Nephron progenitor cell (in vitro differentiated cells): Measurements from ENCODE around the gene CHEK2.
"Not testable (repeated sequence)": the region's sequence is repeated elsewhere in the genome, so short reads cannot be mapped to it uniquely, and the experiment has no call there.

Source experiments
- DNase-seq: peaks from one replicate; pipeline ENCODE4 v3.0.0; 2021
- H3K27ac Mint-ChIP-seq: 2 replicates; pipeline ENCODE4 v1.8.0; 2021; ENCODE audit warnings: mild to moderate bottlenecking, moderate library complexity, mixed read lengths
- H3K27me3 Mint-ChIP-seq: 2 replicates; pipeline ENCODE4 v1.8.0; 2021; ENCODE audit warnings: mild to moderate bottlenecking, low read depth, mixed read lengths; ENCODE audit not compliant: poor library complexity
- H3K36me3 Mint-ChIP-seq: 2 replicates; pipeline ENCODE4 v1.8.0; 2021; ENCODE audit warnings: low read depth, mixed read lengths
- H3K4me1 Mint-ChIP-seq: 2 replicates; pipeline ENCODE4 v1.8.0; 2021; ENCODE audit warnings: mixed read lengths
- H3K4me3 Mint-ChIP-seq: 2 replicates; pipeline ENCODE4 v1.8.0; 2021; ENCODE audit warnings: mild to moderate bottlenecking, moderate library complexity, mixed read lengths
- H3K9me3 Mint-ChIP-seq: 2 replicates; pipeline ENCODE4 v1.8.0; 2021; ENCODE audit warnings: mild to moderate bottlenecking, moderate library complexity, mixed read lengths
- CTCF ChIP-seq: fragments of 200-600 bp; sonication (generic); IDR thresholded peaks from 2 replicates; pipeline ENCODE4 v1.5.0; 2021; ENCODE audit warnings: antibody characterized with exemption

The CHEK2 gene

GRCh38 chr22:28711341-28711740 lies 30.3 kb downstream of the CHEK2 start:
- Mint-ChIP-seq H3K36me3 (peaks cover 70% of the 10 kb centered on the region), H3K27me3 (no peaks in the 10 kb centered on the region), H3K27ac (no peak overlapping the region), H3K9me3 (no peaks in the 10 kb centered on the region), H3K4me1 (peaks cover 9% of the 10 kb centered on the region), H3K4me3 (no peak overlapping the region)
- no peak for TF ChIP-seq CTCF
- no peak for DNase-seq

DNA sequence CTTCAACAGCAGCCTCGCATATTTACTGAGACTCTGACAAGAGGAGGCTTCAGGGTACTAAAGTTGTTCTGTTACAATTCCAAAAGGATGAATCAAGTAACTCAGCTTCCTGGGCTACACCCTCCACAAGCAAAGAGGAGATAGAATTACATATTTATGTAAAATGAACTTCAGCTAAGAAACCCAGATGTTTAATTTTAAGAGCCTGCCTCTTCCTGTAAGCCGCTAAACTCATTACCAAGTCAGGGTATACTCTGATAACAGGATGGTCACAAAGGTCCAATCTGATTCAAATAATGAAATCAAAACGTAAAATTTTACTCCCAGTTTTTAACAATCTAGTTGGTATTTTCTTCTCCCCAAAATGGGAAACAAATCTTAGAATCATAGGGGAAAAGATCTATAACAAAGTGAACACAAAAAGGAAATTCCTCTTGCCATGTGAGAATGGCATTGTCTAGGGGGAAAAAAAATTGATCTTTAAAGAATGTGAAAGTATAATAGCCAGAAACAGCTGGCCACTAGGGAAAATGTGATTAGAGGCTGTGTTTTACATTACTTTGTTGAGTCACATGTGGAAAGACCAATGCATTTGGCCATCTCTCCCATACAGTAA lies 30.9 kb downstream of the CHEK2 start:
- no peak for DNase-seq
- no peak overlapping the region for H3K27ac Mint-ChIP-seq
- no peaks in the 10 kb centered on the region for H3K9me3 Mint-ChIP-seq
- no peak for TF ChIP-seq CTCF
- H3K36me3 Mint-ChIP-seq, result peaks cover 73% of the 10 kb centered on the region
- no peak overlapping the region for H3K4me3 Mint-ChIP-seq
- H3K4me1 Mint-ChIP-seq, result peaks cover 9% of the 10 kb centered on the region
- no peaks in the 10 kb centered on the region for H3K27me3 Mint-ChIP-seq

GRCh38 chr22:28710107-28710506 lies 31.5 kb downstream of the CHEK2 start:
- no peak for DNase-seq
- Mint-ChIP-seq H3K4me1 (peaks cover 9% of the 10 kb centered on the region), H3K9me3 (no peaks in the 10 kb centered on the region), H3K27ac (no peak overlapping the region), H3K4me3 (no peak overlapping the region), H3K27me3 (no peaks in the 10 kb centered on the region), H3K36me3 (peaks cover 71% of the 10 kb centered on the region)
- TF ChIP-seq CTCF, result no peak

GRCh38 chr22:28706845-28707244 lies 34.8 kb downstream of the CHEK2 start:
- Mint-ChIP-seq H3K36me3 (peaks cover 69% of the 10 kb centered on the region), H3K27ac (peak overlapping the region; percentile 19), H3K27me3 (no peaks in the 10 kb centered on the region), H3K4me1 (peaks cover 9% of the 10 kb centered on the region), H3K9me3 (no peaks in the 10 kb centered on the region), H3K4me3 (no peak overlapping the region)
- no peak for DNase-seq
- no peak for TF ChIP-seq CTCF

DNA sequence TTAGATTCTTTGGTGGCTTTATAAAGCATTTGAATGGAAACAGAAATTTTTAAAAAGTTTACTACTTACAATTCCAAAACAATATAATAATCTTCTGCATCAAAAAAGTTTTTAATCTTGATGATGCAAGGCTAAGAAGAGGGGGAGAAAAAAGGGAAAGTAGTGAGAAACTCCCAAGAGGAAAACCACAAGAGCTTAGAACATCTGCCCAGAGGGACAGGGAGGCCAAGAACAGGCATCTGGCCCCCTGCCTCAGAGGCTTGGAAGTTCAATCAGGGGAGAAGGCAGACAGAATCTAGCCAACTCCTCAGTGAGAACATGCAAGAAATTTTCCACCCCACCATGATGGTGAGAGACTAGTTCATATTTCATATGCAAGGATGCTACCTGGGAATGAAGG lies 38.2 kb downstream of the CHEK2 start:
- no peak for TF ChIP-seq CTCF
- Mint-ChIP-seq H3K4me3 (no peak overlapping the region), H3K9me3 (no peaks in the 10 kb centered on the region), H3K36me3 (peaks cover 60% of the 10 kb centered on the region), H3K27ac (no peak overlapping the region), H3K27me3 (no peaks in the 10 kb centered on the region), H3K4me1 (peaks cover 9% of the 10 kb centered on the region)
- no peak for DNase-seq

DNA sequence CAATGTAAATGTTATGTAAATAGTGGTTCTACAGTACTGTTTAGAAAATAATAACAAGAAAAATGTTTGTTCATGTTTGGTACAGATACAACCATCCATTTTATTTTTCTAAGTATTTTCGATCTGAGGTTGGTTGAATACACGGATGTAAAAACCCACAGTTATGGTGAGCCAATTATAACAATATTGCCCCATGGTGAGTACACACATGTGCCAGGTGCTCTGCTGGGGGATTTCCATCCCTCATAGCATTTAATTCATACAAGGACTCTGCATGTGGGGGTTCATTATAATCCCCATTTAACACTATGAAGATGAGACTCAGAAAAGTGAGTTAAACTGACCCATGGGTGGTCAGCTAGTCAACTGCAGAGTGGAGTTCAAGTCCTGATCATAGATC lies 38.7 kb downstream of the CHEK2 start:
- no peak for TF ChIP-seq CTCF
- Mint-ChIP-seq H3K9me3 (no peaks in the 10 kb centered on the region), H3K4me1 (peaks cover 9% of the 10 kb centered on the region), H3K27me3 (no peaks in the 10 kb centered on the region), H3K4me3 (no peak overlapping the region), H3K27ac (no peak overlapping the region), H3K36me3 (peaks cover 57% of the 10 kb centered on the region)
- DNase-seq, result no peak

DNA sequence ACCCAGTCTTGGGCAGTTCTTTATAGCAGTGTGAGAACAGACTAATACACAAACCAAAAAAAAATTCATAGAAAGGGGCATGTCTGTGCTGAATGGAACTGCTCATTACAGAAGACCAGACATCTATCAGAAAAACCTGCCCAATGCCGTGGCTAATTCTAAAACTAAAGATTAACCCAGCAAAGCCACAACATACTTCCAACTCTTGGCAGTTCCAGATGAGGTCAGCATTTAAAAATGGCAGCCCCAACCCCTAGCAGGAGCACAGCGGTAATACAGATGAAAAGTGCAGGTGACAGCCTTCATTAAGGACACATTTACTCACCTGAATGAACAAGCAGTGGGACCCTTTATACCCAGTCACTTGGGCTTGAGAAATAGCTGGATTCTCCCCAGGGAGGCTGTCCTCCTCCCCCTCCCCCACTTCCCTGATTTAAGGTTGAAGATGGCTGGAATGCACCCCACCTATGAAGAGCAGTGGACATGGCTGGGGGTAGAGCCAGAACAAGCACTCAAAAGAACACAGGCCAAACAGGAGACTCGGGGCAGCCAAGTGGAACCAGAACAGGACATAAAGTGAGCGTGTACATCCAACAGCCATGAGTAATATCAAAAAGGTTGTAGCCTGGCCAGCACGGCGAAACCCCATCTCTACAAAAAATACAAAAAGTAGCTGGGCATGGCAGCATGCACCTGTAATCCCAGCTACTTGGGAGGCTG lies 48.4 kb downstream of the CHEK2 start:
- not testable (repeated sequence) for H3K27me3 Mint-ChIP-seq, H3K9me3 Mint-ChIP-seq, DNase-seq, H3K4me3 Mint-ChIP-seq
- Mint-ChIP-seq H3K36me3 (peaks cover 38% of the 10 kb centered on the region), H3K4me1 (peaks cover 27% of the 10 kb centered on the region), H3K27ac (peak overlapping the region; percentile 46)

GRCh38 chr22:28689796-28690195 lies 51.8 kb downstream of the CHEK2 start:
- H3K27me3 Mint-ChIP-seq, DNase-seq, H3K9me3 Mint-ChIP-seq, H3K4me3 Mint-ChIP-seq: not testable (repeated sequence)
- Mint-ChIP-seq H3K27ac (peak overlapping the region; percentile 21), H3K36me3 (peaks cover 36% of the 10 kb centered on the region), H3K4me1 (peaks cover 27% of the 10 kb centered on the region)
